GM18498 (cell line): ENCODE measurements around the gene SLC5A1.
"Not testable (repeated sequence)": the region's sequence is repeated elsewhere in the genome, so short reads cannot be mapped to it uniquely, and the experiment has no call there.

Experiments
- ATAC-seq: cut with Tn5 transposase; IDR thresholded peaks from one replicate; pipeline ENCODE4 v1.9.1; 2021; ENCODE audit warnings: mild to moderate bottlenecking, moderate library complexity; ENCODE audit not compliant: unreplicated experiment

Gene SLC5A1

GRCh38 chr22:32083814-32084213 is 40.8 kb downstream of the SLC5A1 start:
- no peak for ATAC-seq

- ATAC-seq = no peak
These were observed 45.0 kb downstream of the SLC5A1 start for GRCh38 chr22:32088084-32088483.

- no peak for ATAC-seq
These were observed 54.0 kb downstream of the SLC5A1 start for GRCh38 chr22:32097018-32097417.

GRCh38 chr22:32097881-32098499 is 54.9 kb downstream of the SLC5A1 start:
- ATAC-seq = no peak

GRCh38 chr22:32100711-32101110 is 57.6 kb downstream of the SLC5A1 start:
- no peak for ATAC-seq

- no peak for ATAC-seq
These were observed 60.7 kb downstream of the SLC5A1 start for GRCh38 chr22:32103658-32104315.

- ATAC-seq = no peak
These were observed 63.9 kb downstream of the SLC5A1 start for GRCh38 chr22:32106930-32107329.

GRCh38 chr22:32112380-32112779 is 69.3 kb downstream of the SLC5A1 start:
- ATAC-seq = no peak

GRCh38 chr22:32119568-32120235 is 76.6 kb downstream of the SLC5A1 start:
- no peak for ATAC-seq

- no peak for ATAC-seq
These were observed 77.5 kb downstream of the SLC5A1 start for GRCh38 chr22:32120603-32121002.

GRCh38 chr22:32122899-32123298 is 79.8 kb downstream of the SLC5A1 start:
- ATAC-seq = no peak

GRCh38 chr22:32123657-32124056 is 80.6 kb downstream of the SLC5A1 start:
- no peak for ATAC-seq

- no peak for ATAC-seq
These were observed 84.8 kb downstream of the SLC5A1 start for GRCh38 chr22:32127904-32128303.

GRCh38 chr22:32130464-32130863 is 87.4 kb downstream of the SLC5A1 start:
- no peak for ATAC-seq

- no peak for ATAC-seq
These were observed 89.1 kb downstream of the SLC5A1 start for GRCh38 chr22:32132126-32132525.

GRCh38 chr22:32132783-32133182 is 89.7 kb downstream of the SLC5A1 start:
- ATAC-seq = no peak

GRCh38 chr22:32134796-32135195 is 91.7 kb downstream of the SLC5A1 start:
- ATAC-seq = not testable (repeated sequence)

GRCh38 chr22:32135958-32136357 is 92.9 kb downstream of the SLC5A1 start:
- ATAC-seq = not testable (repeated sequence)

- not testable (repeated sequence) for ATAC-seq
These were observed 93.8 kb downstream of the SLC5A1 start for GRCh38 chr22:32136881-32137280.

- ATAC-seq = not testable (repeated sequence)
These were observed 94.8 kb downstream of the SLC5A1 start for GRCh38 chr22:32137731-32138324.

- ATAC-seq = not testable (repeated sequence)
These were observed 95.5 kb downstream of the SLC5A1 start for GRCh38 chr22:32138576-32138975.

- ATAC-seq = not testable (repeated sequence)
These were observed 97.6 kb downstream of the SLC5A1 start for GRCh38 chr22:32140688-32141087.
